HG03039 (cell line): ENCODE results near the gene SMARCB1.

Experiments
- ATAC-seq: cut with Tn5 transposase; IDR thresholded peaks from one replicate; pipeline ENCODE4 v1.9.1; 2021; ENCODE audit warnings: mild to moderate bottlenecking, moderate library complexity; ENCODE audit not compliant: unreplicated experiment

SMARCB1 gene

DNA sequence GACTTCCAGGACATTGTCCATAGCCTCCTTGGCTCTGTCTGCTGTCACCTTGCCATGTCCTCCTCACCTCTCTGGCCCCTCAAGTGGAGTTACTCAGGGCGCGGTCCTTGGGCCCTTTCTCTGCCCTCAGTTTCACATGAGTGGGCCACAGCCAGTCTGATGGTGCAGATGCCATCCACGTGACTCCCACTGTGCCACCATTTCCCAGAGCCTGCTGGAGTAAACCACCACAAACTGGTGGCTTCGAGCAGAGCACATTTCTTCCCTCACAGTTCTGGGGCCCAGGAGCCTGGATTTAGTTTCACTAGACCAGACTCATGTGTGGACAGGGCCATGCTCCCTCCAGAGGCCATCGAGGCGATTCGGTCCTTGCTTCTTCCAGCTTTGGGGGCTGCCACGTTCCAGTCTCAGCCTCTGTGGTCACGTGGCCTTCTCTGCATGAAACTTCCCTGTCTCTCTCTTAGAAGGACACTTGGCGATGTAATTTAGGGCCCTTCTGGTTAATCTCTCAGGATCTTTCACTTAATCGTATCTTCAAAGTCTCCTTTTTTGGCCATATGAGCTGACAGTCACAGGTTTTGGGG is 14.6 kb downstream of the SMARCB1 start:
- no peak for ATAC-seq

DNA sequence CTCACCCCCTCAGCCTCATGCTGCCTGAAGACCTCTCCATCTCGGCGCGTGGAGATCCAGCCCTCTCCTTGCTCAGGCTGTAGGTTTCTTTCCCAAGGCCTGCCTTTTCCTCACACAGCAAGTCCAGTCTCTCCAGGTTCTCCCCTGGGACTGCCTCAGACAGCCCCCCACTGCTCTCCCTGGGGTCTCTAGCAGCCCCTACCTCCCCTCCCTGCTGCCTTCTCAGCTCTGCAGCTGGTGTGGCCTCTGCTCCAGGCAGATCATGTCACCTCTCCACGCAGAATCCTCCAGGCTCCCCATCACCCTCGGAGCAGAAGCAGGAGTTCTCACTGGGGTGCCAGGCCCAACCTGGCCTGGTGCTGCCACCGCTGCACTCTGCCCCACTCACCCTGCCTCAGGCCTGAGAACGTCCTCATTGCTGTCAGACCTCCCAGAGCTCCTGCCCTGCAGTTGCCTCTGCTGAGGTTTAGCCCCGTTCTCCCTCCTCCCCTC is 15.2 kb downstream of the SMARCB1 start:
- ATAC-seq = no peak

DNA sequence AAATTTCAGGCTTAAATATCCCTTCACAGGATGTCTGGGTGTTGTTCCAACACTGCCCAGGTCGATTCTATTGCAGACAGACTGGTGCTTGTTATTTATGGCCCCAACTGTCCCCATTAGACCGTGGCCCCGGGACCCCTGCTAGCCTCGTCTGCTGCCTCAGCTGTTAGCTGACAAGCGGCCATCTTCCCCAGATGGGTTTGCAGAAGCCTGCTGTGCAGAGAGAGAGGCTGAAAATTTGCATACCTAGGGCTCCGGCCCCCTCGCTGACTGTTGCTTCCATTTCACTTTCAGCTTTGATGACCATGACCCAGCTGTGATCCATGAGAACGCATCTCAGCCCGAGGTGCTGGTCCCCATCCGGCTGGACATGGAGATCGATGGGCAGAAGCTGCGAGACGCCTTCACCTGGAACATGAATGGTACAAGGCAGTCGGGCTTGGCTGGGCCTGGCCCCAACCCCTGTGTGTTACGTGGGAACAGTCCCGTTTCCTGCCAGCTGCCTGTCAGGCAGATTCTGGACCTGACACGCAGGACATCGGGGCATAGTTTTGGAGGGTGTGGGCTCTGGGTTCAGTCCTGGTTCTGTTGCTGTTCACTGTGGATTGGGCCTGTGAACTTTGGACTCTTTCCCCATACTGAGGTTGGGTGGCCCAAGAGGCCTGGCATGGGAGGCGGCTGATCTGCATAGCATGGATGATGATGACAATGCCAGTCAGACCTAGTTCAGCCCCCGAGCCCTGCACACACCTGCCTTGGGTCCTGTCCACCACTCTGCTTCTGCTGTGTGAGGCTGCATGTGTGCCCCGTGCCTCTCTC is 16.4 kb downstream of the SMARCB1 start:
- no peak for ATAC-seq

DNA sequence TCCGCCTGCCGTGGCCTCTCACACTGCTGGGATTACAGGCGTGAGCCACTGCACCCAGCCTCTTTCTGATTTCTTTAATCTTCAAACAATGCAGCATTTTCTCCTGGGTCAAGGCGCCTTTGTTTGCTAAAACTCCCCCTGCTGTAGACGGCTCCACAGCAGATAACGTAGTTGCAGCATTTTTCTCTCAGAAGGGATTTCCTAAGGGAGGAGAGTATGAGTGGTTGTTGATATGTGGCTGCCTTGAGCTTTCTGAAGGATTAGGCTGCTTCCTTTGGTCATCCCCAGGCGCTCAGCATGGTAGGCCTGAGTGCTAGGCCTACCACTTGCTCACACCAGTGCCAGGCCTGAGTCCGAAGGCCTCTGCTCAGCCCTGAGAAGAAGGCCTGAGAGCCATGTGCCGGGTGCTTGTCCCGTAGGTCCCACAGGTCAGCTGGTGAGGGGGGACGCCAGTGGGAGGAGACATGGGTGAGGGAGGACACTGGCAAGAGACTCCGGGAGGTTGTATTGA is 18.1 kb downstream of the SMARCB1 start:
- ATAC-seq = no peak

DNA sequence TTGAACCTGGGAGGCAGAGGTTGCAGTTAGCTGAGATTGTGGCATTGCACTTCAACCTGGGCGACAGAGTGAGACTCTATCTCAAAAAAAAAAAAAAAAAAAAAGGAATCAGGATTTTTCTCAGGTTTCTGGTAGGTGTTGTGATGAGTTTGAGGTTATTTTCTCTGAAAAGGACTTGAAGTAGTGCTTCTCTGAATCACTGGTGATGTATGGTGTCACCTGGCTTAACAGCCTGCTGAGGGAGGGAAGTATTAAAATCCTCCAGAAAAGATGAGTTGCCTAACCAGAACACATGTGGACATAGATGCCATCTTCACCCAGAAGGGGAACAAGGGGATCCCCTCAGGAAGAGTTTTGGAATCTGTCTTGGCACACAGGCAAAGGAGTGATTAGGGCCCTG is 20.1 kb downstream of the SMARCB1 start:
- ATAC-seq = no peak

DNA sequence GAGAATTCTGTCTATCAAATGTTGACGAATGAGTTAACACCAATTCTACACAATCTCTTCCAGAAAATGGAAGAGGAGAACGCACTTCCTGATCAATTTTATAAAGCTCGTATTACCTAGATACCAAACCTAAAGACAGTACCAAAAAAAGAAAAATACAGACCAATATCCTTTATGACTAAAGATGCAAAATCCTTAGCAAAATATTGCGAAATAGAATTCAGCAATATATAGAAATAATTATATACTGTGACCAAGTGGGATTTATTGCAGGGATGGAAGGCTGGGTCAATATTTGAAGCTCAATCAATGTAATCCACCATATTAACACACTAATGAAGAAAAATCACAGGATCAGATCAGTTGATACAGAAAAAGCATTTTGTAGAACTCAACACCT is 25.6 kb downstream of the SMARCB1 start:
- ATAC-seq = no peak

DNA sequence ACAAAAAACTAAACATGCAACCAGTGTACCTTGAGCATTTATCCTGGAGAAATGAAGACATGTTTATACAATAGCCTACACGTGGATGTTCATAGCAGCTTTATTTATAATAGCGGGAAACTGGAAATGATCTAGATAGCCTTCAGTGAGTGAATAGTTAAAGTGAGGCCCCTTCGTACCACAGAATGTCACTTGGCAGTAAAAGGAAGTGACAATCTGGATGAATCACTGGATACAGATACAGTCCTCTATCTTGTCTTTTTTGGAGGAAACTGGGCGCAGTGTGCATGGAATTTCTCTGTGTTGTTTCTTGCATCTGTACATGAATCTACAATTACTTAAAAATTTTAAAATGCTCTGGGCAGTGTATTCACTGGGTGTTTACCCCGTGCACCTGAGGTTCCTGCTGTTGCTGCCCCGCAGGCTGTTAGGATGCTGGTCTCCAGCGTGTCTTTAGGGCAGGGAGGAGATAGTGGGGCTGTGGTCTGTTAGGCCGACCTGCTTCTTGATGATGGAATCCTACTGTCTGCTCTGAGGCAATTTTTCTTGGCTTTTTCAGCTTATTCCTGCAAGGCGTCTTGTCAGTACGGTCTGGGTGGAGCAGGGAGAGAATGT is 28.9 kb downstream of the SMARCB1 start:
- no peak for ATAC-seq

DNA sequence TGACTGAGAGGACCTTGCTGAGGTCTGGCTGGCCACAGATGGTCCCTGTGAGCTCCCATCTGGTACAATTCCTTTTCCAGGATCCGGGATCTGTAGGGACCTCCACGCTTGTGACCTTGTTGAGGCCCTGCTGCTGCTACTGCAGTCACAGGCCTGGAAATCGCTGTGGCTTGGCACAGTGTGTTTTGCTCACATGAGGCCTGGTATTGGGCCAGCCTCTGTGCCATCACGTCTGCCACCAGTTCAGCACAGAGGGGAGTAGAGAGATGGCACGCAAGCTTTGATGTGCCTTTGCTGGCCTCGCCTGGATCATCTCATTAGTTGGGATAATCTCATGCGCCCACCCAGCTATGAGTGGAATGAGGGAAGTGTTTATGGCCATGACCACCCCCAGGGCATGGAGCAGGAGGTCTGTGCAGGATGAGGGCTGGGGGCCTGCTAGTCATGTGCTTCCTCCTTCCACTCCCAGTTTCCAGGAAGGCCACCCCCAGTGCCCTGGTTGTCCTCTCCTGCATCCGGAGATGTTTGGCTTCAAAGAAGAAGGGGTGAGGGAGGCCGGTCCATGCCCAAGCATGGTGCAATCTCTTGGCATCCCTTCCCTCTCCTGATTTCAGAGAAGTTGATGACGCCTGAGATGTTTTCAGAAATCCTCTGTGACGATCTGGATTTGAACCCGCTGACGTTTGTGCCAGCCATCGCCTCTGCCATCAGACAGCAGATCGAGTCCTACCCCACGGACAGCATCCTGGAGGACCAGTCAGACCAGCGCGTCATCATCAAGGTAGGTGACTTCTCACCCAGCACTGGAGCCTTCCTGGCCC is 29.6 kb downstream of the SMARCB1 start:
- ATAC-seq = no peak

DNA sequence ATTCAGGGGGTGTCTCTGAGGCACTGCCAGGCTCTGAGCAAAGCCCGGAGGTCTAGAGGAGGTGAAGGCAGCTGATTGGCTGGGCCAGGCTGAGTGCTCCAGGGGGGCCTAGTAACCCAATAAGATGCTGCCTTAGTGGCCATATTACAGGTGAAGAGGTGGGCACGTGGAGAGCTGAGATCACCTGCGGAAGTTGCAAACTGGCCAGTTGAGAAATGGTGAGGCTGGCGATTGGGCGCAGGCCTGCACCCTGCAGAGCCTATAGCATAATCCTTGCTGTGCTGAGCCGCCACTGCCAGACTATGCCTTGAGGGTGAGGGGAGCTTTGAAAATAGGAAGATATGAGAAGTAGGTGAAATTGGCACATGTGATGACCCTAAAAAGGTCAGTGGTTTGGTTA is 30.4 kb downstream of the SMARCB1 start:
- no peak for ATAC-seq

DNA sequence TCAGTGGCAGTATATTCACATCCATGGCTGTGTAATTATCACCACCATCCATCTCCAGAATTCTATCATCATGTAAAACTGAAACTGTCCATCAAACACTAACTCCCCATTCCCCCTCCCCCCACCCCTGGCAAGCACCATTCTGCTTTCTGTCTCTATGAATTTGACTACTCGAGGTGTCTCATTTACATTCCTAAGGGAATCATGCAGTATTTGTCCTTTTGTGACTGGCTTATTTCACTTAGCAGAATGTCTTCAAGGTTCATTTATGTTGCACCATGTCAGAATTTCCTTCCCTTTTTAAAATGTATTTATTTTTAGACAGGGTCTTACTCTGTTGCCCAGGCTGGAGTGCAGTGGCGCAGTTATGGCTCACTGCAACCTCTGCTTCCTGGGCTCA is 31.8 kb downstream of the SMARCB1 start:
- no peak for ATAC-seq

DNA sequence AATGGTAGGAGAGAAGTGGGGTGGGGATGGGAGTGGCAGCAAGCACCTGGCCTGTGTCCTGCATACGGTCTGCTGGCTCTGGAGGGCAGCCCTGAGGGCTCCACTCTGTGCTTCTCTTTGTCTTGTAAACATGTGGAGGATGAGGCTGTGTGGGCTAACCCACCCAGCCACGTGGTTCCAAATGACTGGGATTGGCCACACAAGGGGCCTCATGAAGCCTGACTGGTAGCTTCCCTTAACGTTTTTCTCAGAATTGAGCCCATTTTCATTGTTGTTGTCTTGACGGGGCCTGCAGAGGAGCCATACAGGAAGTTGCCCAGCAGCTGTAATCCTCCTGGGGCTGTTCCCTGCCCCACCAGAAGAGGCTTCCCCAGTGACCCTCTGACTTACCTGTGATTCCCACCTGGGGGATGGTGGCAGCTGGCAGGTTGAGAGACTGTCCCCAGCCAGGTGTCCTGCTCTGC is 34.0 kb downstream of the SMARCB1 start:
- ATAC-seq = no peak

DNA sequence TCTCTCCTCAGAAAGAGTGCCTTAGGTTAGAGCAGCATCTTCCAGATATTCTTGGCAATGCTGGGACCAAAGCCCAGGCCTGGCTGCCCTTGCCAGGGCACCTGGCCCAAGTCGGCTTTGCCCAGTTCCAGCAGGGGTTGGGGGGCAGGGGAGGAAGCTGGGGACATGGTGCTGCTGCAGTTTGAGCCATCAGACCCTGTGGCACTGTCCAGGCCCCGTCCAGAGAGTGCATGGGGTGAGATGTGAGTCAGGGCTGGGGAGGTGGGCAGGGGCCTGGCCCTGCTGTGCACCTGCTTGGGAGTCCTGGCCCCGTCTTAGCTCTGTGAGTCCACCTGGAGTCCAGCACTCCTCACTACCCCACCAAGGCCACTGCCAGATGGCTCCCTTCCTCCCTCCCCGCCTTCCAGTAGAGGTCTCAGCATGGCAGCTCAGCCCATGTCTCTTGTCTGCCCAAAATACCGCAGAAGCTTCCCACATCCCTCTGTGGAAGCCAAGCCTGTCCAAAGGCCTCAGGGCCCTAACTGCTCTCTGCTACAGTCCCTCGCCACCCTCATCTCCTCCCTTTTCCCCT is 35.4 kb downstream of the SMARCB1 start:
- no peak for ATAC-seq

DNA sequence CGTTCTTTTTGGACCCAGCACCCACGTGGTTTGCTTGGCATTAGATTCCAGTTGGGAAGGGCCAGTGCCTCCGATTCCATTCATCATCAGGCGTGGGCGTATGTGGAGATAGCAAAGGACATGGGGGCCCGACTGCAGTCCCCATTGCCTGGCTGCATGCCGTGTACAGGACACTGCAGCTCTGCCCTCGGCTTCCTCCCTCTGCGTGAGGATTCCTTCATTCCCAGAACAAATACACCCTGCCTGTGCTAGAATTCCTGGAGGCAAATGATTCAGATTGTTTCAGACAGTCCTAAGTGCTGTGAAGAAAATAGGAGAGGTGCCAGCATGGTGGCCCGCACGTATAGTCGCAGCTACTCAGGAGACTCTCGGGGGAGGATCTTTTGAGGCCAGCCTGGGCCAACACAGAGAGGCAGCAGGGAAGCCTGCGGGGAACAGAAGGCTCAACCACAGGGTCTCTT is 36.6 kb downstream of the SMARCB1 start:
- ATAC-seq = no peak

DNA sequence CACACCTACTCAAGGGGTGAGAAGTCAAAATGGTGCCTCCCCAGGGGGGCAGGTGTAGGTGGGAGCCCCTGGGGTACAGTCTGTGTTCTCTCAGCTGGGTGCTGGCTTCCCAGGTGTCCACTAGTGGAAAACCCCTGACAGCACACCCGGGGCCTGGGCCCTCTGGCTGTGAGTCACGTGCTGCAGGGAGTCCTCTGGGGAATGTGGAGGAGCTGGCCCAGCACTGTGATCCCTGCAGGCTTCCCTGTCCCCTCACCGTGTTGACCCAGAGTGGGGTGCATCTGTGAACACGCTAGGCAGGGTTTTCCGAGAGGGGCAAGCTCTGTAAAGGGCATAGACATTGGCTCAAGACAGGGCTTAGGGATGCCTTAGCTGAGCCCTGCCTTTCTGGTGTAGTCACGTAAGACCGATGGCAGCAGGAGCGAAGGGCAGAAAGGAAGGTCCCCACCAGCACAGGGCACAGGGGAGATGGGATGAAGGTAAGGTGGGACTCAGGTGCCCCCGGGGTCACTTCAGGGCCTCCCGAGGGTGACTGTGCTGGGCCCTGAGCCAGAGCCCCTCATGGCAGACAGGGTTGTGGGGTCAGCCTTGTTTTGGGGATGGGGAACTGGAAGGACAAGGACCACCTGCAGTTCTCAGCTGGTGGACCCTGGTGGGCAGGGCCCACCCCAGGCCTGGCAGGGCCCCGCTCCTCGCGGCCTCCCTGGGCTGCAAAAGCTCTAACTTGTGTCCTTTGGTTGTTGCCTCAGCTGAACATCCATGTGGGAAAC is 37.9 kb downstream of the SMARCB1 start:
- ATAC-seq = no peak

DNA sequence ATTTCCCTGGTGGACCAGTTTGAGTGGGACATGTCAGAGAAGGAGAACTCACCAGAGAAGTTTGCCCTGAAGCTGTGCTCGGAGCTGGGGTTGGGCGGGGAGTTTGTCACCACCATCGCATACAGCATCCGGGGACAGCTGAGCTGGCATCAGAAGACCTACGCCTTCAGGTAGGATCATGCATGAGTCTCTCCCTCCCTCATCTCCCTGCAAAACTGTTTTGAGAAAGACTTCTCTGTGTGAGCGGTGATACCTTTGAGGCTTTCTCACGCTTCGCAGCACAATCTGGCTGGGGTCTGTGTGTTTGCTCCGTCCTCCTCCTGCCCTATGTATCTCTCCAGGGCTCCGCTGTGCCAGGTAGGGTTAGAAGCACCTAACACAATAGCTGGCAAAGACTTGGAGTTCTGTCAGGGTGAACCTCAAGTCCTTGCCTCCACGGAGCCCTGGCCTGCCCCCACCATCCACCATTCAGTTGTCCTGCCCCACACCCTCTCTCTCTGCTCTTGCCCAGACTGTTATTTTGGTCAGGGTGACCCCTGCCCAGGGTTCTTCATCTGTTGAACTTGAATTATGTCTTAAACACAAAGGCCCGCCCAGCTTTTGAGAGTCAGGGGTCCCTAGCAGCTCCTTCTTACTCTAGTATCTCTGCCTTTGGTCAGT is 38.6 kb downstream of the SMARCB1 start:
- ATAC-seq = no peak

DNA sequence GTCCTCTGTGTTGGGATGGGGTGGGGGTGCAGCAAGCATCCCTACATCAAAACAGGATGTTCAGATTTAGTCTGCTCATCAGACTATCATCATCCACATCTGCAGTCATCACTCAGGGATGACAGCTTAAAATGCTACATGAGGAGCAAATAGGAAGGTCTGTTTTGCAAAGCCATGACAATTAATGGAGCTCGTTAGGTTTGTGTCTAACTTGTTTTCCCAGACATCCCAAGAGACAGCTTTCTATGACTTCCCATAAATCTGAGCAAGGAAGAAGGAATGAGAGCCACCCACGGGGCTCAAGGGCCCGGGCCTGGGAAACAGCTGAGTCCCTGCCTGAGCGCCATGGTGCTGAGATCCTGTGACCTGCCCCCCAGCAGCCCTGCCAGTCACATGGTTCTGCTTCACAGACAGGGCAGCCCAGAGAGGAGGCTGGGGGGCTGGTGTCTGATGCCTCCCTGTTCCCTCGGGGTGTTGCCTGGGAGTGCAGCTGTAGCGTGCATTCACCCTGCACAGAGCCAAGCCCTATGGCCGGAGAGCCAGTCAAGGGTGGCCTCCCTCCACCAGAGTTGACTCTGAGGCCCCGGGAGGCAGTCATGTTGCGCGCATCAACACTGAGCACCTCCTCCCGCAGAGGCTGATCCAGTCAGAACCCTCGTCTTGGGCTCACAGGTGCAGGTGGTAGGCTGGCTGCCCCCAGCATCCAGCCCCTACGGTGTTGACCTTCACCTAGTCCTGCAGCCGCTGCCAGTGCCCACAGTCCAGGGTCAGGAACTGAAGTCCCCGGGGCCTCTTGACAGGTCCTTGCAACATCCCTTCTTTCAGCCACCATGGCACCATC is 40.0 kb downstream of the SMARCB1 start:
- ATAC-seq = no peak

DNA sequence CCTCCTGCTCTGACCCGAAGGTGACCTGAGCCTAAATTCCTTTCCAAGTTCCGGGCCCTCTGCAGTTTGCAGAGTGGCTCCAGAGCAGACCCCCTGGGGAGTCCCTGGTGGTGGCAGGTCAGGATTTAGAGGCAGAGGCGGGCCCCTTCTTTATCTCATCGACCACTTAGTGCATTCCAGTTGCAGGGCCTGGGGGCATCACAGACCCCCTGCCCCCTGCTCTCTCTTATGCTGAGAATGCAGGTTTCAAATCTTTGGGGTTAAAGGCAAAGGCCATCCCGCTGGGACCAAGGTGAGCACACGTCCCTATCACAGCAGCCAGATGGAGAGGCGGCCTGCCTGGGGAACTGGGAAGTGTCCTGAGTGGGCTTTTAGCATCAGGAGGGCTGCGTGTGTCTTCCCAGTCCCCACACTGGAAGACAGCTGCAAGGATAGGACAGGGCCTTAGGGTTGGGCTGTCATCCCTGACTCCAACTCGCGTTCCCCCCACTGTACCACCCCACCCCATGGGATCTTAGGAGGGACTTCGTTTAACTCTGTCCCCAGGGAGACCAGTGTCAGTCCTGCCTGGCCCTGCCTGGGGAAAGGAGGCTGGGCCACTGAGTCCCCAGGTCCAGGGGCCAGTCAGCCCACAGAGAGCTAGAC is 40.7 kb downstream of the SMARCB1 start:
- no peak for ATAC-seq
